AG04450 (cell line): Measurements from ENCODE around the gene LEFTY1. TPM values are rescaled to one million over a fixed set of nuclear protein-coding genes. Genes with fewer than 3 reads are reported as not detected.

Source experiments
- CTCF ChIA-PET: fragments of 300-600, 350-600 bp; formaldehyde crosslinking; extraction: SDS; loops from one replicate; lab custom pipeline; 2022; ENCODE audit warnings: antibody characterized with exemption, inconsistent platforms; lab: Charles Lee
- POLR2A ChIA-PET: fragments of 350-600 bp; formaldehyde crosslinking; extraction: SDS; loops from one replicate; lab custom pipeline; 2021; ENCODE audit warnings: antibody characterized with exemption, inconsistent platforms; lab: Yijun Ruan, JAX
- DNase-seq: peaks from one replicate; pipeline ENCODE4 v3.0.0-alpha.2; 2011; ENCODE audit warnings: low read depth, low spot score
- H3K27ac ChIP-seq: one replicate; pipeline ENCODE4 v1.5.1; 2012; ENCODE audit warnings: low read depth, low read length, control low read depth
- H3K27me3 ChIP-seq: one replicate; pipeline ENCODE4 v1.6.0; 2012; ENCODE audit warnings: low read length; ENCODE audit not compliant: control insufficient read depth, insufficient read depth
- H3K4me3 ChIP-seq: 2 replicates; pipeline ENCODE4 v1.5.1; 2011; ENCODE audit warnings: mild to moderate bottlenecking, low read depth, low read length, control low read depth
- H3K9me3 ChIP-seq: 2 replicates; pipeline ENCODE4 v1.5.1; 2012; ENCODE audit warnings: low read length; ENCODE audit not compliant: control insufficient read depth, insufficient read depth
- CTCF ChIP-seq: IDR thresholded peaks from 2 replicates; pipeline ENCODE4 v1.5.1; 2011; ENCODE audit warnings: low read depth, low read length, control low read depth, inconsistent platforms
- polyA plus RNA-seq: library from polyadenylated mRNA; depleted of rRNA; stranded (reverse); fragments of >200 nt; gene quantifications from 2 replicates; pipeline ENCODE4 v1.2.3, GENCODE V29; 2011

The LEFTY1 gene
- polyA plus RNA-seq, 1 experiment: 0.05 TPM

DNA sequence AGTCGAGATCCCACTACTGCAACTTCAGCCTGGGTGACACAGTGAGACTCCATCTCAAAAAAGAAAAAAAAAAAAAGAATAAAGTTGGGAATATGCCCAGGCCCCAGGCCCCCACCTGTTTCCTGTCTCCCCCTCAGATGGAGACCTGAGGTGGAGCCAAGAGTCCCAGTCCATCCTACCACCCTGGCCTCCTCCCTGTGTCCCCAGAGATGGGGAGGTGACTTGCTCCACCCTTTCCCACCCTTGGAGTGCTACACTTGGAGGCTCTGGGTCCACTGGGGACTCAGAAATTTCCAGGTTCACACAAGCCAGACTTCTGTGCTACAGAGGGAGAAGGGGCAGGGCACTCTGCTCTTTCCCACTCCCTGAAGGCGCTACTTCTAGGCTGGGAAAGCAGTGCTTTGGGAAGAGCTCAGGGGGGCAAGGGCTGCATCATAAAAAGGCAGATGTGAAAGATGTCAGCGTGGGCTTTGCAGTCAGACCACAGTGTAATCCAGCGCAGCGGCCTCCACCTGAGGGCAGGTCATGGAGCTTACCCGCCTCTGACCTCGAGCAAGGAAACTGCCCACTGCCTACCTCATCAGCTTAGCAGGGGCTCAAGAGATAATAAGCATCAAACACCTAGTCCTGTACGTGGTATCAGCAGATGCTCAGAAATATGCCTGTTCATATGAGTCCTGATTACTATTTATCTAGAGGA, 20.2 kb downstream of the LEFTY1 start:
- no peak for DNase-seq
- ChIA-PET CTCF (no interaction called here), POLR2A (no interaction called here)

DNA sequence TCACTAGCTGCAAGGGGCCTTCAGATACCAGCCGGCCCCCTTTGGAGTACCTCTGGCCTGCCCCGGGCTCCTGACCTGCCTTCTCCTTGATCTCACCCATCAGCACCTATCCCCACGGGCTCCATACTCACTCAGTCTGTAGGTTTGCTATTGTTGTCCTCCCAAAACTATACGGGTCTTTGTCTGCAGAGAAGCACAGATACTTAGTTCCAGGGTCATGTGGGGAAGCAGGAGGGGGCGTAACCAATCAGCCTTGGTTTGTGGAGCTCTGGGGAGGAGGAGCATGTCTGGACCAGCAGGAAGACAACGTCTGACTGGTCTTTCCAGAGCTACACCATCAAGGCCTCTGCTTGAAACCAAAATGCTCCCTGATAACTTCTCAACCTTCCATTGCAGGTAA, 22.0 kb downstream of the LEFTY1 start:
- ChIA-PET CTCF (interaction anchor here (0.6 kb wide), 1 partner anchor 121 kb away, joined by 3 read pairs; no protein-coding TSS in a partner anchor), POLR2A (interaction anchor here (1.3 kb wide), 1 partner anchor 15 kb away, joined by 5 read pairs; the partner anchor contains the start of gene TMEM63A)
- no peak overlapping the region for H3K4me3 ChIP-seq
- no peaks in the 10 kb centered on the region for H3K27me3 ChIP-seq
- DNase-seq: no peak
- H3K9me3 ChIP-seq: no peaks in the 10 kb centered on the region
- H3K27ac ChIP-seq: no peak overlapping the region
- no peak for TF ChIP-seq CTCF

More for the DNA sequence above, 20.2 kb downstream of the LEFTY1 start:
- Histone ChIP-seq H3K27ac (no peak overlapping the region), H3K9me3 (no peaks in the 10 kb centered on the region), H3K27me3 (no peaks in the 10 kb centered on the region), H3K4me3 (no peak overlapping the region)
- no peak for TF ChIP-seq CTCF

DNA sequence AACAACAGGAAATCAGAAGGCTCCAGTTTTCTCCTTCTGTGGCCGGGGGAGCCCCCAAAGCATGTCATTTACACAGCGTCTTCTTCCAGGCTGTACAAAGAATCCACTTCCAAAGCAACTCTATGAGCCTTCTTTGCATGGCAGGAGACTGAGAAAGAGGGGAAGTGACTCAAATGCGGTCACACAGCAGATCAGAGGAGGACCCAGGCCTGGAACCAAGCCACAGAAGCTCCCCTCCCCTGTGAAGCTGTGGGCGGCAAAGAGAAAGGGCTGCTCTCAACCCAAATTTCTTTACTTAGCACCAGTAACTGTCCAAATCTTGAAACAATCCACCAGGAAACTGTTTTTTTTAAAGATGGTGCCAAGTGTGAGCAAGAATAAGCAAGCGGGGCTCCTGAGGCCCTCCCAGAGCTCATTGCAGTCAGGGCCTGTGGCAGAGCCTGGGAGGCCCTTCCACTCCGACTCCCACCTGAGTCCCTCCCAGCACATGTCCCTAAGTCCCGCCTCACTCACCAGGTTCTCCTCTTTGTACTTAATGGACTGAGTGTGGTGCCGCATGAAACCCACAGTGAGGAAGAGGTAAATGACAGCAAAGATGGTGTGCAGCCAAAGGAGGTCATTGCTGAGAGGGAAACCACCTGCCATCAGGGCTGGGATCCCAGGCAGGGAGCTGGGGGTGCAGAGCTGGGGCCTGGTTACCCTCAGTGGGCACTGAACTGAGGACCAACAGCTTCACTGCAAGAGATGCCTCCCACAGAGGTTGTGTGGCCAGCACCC, 22.7 kb downstream of the LEFTY1 start:
- no peaks in the 10 kb centered on the region for H3K9me3 ChIP-seq
- peak overlapping the region; percentile 57 for H3K27ac ChIP-seq
- DNase-seq: peak; percentile 30
- ChIA-PET POLR2A (interaction anchor here (1.3 kb wide), 1 partner anchor 16 kb away, joined by 5 read pairs; the partner anchor contains the start of gene TMEM63A), CTCF (interaction anchor here (0.6 to 0.9 kb wide), 2 partner anchors 11 to 121 kb away, joined by 3 to 4 read pairs; no protein-coding TSS in a partner anchor)
- H3K4me3 ChIP-seq: no peak overlapping the region
- no peaks in the 10 kb centered on the region for H3K27me3 ChIP-seq
- TF ChIP-seq CTCF: no peak

GRCh38 chr1:225865514-225865913, 23.4 kb downstream of the LEFTY1 start:
- POLR2A ChIA-PET: no interaction called here
- CTCF ChIA-PET: interaction anchor here (1.0 kb wide), 1 partner anchor 391 kb away, joined by 4 read pairs; no protein-coding TSS in a partner anchor
- H3K27ac ChIP-seq: peak overlapping the region; percentile 31

More at GRCh38 chr1:225865514-225865913, 23.4 kb downstream of the LEFTY1 start:
- no peak for DNase-seq
- Histone ChIP-seq H3K4me3 (no peak overlapping the region), H3K9me3 (no peaks in the 10 kb centered on the region), H3K27me3 (no peaks in the 10 kb centered on the region)
- TF ChIP-seq CTCF: no peak
